Right cardiac atrium (tissue), 5 donors: ENCODE measurements around the gene LCE3D. TPM values are rescaled to one million over a fixed set of nuclear protein-coding genes. Genes with fewer than 3 reads are reported as not detected.

ENCODE experiments used
- polyA plus RNA-seq: library from polyadenylated mRNA; stranded (reverse); fragments of 200-250 nt; gene quantifications from one replicate; pipeline ENCODE4 v1.2.3, GENCODE V29; 2013
- total RNA-seq, 4 donors: library from RNA; stranded (reverse); fragmentation: NEBNext Ultra II Directional; extraction: Animal tissue kit (Norgen Biotek cat#: 25700); gene quantifications; one replicate each; pipeline ENCODE4 v1.2.1, GENCODE V29; 2021
- donor health status: healthy with polysubstance abuse.
- donor health status: DM: no; HTN: yes; CAD: no.
- donor health status: DM: no; HTN: no; CAD: no.
- donor health status: DM: no; HTN: yes; CAD: no; lungs with severe emphysema.
- donor health status: DM: yes; HTN: yes; CAD: no.

LCE3D gene
- total and polyA plus RNA-seq, 5 donors, result not detected

Other genes starting within 250 kb of the LCE3D start
- not detected for gene FLG2, start 220.5 kb downstream of the LCE3D start, total RNA-seq
- not detected for gene FLG2, start 220.5 kb downstream of the LCE3D start, polyA plus RNA-seq
- not detected for gene CRNN, start 166.3 kb downstream of the LCE3D start, total RNA-seq
- 0.14 TPM for gene CRNN, start 166.3 kb downstream of the LCE3D start, polyA plus RNA-seq
- not detected for gene LCE5A, start 69.7 kb downstream of the LCE3D start, total RNA-seq
- not detected for gene LCE5A, start 69.7 kb downstream of the LCE3D start, polyA plus RNA-seq
- gene CRCT1, start 66.0 kb downstream of the LCE3D start, total RNA-seq, result not detected
- gene CRCT1, start 66.0 kb downstream of the LCE3D start, polyA plus RNA-seq, result not detected
- gene LCE3E, start 13.7 kb downstream of the LCE3D start, total RNA-seq, result not detected
- not detected for gene LCE3E, start 13.7 kb downstream of the LCE3D start, polyA plus RNA-seq
- not detected for gene LCE3C, start 19.7 kb upstream of the LCE3D start, total RNA-seq
- not detected for gene LCE3C, start 19.7 kb upstream of the LCE3D start, polyA plus RNA-seq
- gene LCE3B, start 33.3 kb upstream of the LCE3D start, total RNA-seq, result not detected
- not detected for gene LCE3B, start 33.3 kb upstream of the LCE3D start, polyA plus RNA-seq
- not detected for gene LCE3A, start 42.6 kb upstream of the LCE3D start, total RNA-seq
- not detected for gene LCE3A, start 42.6 kb upstream of the LCE3D start, polyA plus RNA-seq
- gene LCE2D, start 82.9 kb upstream of the LCE3D start, total RNA-seq, result not detected
- not detected for gene LCE2D, start 82.9 kb upstream of the LCE3D start, polyA plus RNA-seq
- gene LCE2C, start 94.8 kb upstream of the LCE3D start, total RNA-seq, result not detected
- not detected for gene LCE2C, start 94.8 kb upstream of the LCE3D start, polyA plus RNA-seq
- gene LCE2B, start 105.6 kb upstream of the LCE3D start, total RNA-seq, result not detected
- gene LCE2B, start 105.6 kb upstream of the LCE3D start, polyA plus RNA-seq, result not detected
- gene LCE2A, start 117.8 kb upstream of the LCE3D start, total RNA-seq, result not detected
- gene LCE2A, start 117.8 kb upstream of the LCE3D start, polyA plus RNA-seq, result not detected
- gene LCE4A, start 127.6 kb upstream of the LCE3D start, total RNA-seq, result not detected
- not detected for gene LCE4A, start 127.6 kb upstream of the LCE3D start, polyA plus RNA-seq
- not detected for gene KPRP, start 177.5 kb upstream of the LCE3D start, total RNA-seq
- not detected for gene KPRP, start 177.5 kb upstream of the LCE3D start, polyA plus RNA-seq
- not detected for gene LCE1F, start 194.6 kb upstream of the LCE3D start, total RNA-seq
- not detected for gene LCE1F, start 194.6 kb upstream of the LCE3D start, polyA plus RNA-seq
- gene LCE1E, start 205.7 kb upstream of the LCE3D start, total RNA-seq, result not detected
- gene LCE1E, start 205.7 kb upstream of the LCE3D start, polyA plus RNA-seq, result not detected
- gene LCE1D, start 216.2 kb upstream of the LCE3D start, total RNA-seq, result not detected
- gene LCE1D, start 216.2 kb upstream of the LCE3D start, polyA plus RNA-seq, result not detected
- gene LCE1C, start 226.1 kb upstream of the LCE3D start, total RNA-seq, result not detected
- not detected for gene LCE1C, start 226.1 kb upstream of the LCE3D start, polyA plus RNA-seq
- gene LCE1B, start 231.5 kb upstream of the LCE3D start, total RNA-seq, result not detected
- not detected for gene LCE1B, start 231.5 kb upstream of the LCE3D start, polyA plus RNA-seq
- not detected for gene LCE1A, start 247.0 kb upstream of the LCE3D start, total RNA-seq
- gene LCE1A, start 247.0 kb upstream of the LCE3D start, polyA plus RNA-seq, result not detected